ENCODE results near the gene DYNC1LI1.

The DYNC1LI1 gene

DNA sequence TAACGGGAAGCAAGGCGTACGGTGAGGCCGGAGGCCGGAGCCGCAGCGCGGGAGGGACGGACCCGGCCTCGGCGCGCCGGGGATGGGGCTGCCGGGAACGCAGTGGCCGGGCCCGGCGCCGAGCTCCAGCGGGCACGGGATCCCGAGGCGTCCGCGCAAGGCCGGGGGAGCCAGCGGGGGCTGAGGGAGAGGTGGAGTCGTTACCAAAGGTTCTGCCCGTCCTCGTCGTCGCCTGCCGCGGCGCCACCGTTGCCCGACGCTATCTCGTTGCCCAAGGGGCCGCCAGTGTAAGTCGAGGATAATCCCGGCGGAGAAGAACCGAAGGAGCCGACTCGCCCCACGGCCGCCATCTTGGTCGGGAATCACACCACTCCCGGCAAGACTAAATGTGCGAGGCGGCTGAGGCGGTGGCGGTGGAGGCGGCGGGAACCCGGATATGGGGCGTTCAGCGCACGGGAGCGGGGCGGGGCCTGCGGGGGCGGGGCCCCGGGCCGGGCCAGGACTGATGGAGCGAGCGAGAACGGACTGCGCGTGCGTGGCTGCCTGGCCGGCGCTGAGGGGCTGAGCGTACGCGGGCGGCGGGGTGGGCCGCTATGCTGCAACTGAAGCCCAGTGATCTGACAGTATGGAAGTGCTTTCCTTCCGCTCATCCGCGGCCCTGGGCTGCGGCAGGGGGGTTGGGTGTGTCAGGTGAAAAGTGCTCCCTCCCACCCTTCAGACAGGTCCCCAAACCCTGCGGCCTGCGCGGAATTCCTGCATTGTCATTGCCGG is at the start of gene DYNC1LI1:
Gene DYNC1LI1, minus strand, starts transcription at position 438 of the 771 bp plus-strand sequence. Its CDS starts 88 bp downstream, at position 350.
- in situ Hi-C loops (cut with MboI; ENCODE audit: low sequenced_read_pairs), result no loop called here

DNA sequence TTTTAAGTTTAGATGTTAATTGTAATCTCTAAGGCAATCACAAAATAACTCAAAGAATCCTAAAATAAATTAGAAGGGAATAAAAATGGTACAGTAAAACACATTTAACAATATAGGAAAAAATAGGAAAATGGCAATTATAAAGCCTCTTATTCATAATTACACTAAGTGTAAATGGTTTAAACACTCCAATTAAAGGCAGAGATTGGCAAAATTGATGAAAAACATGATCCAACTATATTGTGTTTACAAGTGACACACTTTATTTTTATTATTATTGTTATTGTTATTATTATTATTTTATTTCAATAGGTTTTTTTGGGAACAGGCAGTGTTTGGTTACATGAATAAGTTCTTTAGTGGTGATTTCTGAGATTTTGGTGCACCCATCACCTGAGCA is 48.7 kb upstream of the DYNC1LI1 start:
- in situ Hi-C loops (cut with MboI; ENCODE audit: low sequenced_read_pairs), result no loop called here

DNA sequence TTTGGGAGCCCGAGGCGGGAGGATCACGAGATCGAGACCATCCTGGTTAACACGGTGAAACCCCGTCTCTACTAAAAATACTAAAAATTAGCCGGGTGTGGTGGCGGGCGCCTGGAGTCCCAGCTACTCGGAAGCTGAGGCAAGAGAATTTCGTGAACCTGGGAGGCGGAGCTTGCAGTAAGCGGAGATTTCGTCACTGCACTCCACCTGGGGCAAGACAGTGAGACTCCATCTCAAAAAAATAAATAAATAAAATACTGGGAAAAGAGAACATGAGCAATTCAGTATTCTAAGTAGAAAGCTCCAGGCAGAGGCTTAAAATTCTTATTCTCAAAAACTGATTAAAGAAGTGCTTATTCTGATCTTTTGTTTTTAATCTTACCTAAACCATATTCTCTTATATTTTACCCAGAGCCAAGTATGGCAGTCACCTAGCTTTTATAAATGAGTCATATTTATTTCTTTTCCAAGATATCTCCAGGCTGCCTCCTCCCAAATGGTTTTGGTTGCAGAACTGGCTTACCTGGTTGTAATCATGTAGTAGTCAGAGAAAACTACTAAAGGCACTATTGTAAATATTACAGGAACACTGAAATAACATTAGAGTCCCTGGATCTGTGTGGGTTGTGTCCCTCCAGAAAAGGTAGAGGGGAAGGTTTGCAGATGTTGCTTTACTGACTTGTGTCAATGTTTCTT is 45.8 kb upstream of the DYNC1LI1 start:
- in situ Hi-C loops (cut with MboI; ENCODE audit: low sequenced_read_pairs), result no loop called here

DNA sequence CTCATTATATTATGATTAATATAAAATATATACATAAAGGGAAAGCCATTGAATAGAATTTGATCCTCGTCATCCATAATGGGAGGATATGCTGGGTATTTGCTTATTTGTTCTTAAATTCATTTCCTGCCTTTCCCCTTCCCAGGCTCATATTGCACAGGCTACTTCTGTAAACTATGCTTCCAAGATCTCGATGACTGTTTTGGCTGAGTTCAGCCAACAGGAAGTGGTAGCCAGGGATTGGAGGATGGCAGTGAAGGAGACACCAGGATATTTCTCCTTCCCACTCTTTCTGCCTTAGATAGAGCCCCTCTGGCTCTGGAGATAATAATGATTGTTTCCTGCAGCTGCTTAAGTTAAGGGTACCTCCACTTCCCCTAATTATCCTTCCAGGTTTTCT is 44.3 kb upstream of the DYNC1LI1 start:
- in situ Hi-C loops (cut with MboI; ENCODE audit: low sequenced_read_pairs), result no loop called here

DNA sequence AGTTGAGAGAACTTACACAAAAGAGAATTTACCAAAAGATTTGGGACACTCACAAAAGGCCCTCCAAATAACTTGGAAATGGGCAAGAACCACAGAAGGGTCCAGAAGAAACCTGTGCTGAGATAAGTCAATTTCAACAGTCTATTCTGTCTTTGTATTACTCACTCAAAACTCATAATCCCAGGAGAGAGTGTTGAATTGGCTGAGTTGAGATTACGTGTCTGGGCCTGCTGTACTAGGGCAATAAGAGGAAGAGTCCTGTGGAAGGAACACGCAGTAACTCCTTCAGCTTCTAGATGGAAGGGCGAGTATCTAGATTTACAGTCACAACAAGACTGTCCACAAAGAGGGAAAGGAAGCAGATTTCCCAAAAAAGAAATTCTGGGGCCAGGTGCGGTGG is 42.5 kb upstream of the DYNC1LI1 start:
- in situ Hi-C loops (cut with MboI; ENCODE audit: low sequenced_read_pairs), result no loop called here

DNA sequence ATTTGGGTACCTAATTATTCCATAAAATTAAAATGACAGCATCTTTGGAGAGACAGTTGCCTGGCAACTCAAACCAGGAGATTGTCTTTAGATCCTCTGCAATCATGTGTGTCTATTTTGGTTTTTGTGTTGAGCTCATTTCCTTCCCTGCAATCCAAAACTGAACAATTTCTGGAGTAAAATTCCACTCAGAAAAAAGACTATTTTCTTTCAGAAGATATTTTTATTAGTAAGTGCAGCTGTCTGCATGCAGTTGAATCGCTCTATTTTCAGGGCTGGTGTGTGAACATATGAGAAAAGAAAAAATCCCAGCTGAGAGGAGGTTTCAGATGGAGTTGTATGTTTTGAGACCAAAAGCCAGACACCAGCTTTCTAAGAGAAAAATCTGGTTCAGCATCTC is 41.9 kb upstream of the DYNC1LI1 start:
- in situ Hi-C loops (cut with MboI; ENCODE audit: low sequenced_read_pairs), result no loop called here

DNA sequence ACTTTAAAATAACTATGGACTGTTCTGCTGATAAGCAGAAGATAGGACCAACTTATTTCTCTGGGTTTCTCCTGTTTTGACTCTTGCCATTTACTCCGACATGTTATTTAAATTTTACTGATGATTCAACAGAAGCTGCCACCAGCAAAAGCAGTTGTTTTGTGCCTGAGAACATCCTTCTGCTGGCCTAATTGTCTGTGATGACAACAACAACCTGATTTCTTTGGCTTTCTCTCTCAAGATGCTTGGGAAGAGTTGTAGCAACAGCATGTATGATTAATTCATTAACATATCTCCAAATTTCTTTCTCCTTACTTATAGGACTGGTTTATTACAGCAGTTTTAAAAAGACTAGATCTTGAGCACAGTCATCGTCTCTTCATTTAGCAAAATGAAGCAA is 36.9 kb upstream of the DYNC1LI1 start:
- in situ Hi-C loops (cut with MboI; ENCODE audit: low sequenced_read_pairs), result no loop called here

DNA sequence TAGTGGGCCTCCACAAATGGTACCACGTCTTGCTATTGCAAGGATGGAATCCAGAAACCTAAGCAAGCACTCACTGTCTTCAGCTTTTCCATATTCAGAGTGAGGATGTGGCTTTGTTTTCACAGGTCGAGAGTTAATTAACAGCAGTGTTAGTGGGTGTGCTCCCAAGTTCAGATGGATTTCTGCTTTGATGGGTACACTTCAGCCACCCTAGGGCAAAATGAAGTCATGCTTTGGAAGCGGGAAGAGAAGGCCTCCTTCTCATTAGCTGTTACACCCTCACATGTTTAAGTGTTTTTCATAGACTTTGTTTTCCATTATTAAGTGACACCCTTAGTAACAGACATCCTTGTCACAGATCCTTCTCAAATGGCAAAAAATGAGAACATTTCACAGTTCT is 36.3 kb upstream of the DYNC1LI1 start:
- in situ Hi-C loops (cut with MboI; ENCODE audit: low sequenced_read_pairs), result no loop called here

DNA sequence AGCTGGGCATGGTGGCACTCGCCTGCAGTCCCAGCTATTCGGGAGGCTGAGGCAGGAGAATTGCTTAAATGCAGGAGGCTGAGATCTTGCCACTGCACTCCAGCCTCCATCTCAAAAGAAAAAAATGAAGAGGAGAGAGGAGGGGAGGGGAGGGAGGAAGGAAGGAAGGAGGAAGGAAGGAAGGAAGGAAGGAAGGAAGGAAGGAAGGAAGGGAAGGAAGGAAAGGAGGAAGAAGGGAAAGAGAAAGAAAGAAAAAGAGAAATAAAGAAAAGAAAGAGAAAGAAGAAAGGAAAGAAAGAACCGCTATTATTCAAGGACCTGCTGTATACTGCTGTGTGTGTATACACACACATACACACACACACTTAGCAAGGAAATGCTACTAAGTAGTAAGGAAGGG is 35.6 kb upstream of the DYNC1LI1 start:
- in situ Hi-C loops (cut with MboI; ENCODE audit: low sequenced_read_pairs), result no loop called here

DNA sequence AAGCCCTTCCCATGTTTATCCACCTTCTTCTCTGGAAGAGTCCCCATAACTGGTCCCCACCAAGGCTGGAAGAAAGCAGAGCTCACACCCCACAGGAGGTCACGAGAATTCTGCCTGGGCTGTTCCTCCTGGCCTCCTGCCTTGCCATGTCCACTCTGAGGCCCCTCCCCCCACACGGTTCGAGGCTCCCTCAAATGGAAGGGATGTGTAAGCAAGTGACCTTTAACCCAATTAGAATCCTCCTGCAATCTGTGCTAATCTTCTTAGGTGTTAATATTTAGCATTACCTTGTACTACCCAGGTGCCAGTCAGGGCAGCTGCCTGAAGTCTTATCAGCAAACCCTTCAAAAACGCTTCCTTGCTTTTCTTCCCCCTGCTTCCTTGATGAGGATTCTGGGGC is 32.4 kb upstream of the DYNC1LI1 start:
- in situ Hi-C loops (cut with MboI; ENCODE audit: low sequenced_read_pairs), result no loop called here

DNA sequence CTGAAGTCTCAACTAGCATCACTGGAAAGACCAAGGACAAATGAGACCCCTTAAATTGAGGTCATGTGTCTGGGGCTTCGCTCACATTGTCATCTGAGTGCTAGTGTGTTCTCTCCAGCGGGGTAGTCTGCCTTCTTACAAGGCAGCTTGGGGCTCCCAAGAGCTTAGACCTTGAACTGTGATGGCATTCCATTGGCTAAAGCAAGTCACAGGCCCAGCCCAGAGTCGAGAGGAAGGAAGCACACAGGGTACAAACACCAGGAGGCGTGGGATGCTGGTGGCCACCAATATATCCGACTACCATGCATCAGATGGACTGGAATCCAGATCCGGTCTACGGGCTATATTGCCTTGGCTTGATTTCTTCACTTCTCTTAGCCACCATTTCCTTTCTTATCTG is 31.5 kb upstream of the DYNC1LI1 start:
- in situ Hi-C loops (cut with MboI; ENCODE audit: low sequenced_read_pairs), result no loop called here

DNA sequence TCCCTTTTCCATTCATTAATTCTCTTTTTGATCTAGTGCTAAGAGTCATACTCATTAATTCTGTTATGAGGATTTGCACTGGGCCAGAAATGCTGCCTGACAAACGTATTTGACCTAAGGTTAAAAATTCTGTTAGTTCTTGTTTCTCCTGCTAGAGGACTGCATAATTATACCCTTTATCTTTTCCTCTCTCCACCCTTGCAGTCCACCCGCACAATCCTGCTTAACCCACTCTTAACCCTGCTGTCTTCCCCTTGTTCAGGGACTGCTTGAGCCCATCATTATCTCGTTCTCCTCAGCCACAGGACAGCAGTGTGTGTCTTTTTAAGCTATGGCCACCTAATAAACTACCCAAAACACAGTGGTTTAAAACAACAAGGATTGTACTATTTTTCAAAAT is 31.1 kb upstream of the DYNC1LI1 start:
- in situ Hi-C loops (cut with MboI; ENCODE audit: low sequenced_read_pairs), result no loop called here

DNA sequence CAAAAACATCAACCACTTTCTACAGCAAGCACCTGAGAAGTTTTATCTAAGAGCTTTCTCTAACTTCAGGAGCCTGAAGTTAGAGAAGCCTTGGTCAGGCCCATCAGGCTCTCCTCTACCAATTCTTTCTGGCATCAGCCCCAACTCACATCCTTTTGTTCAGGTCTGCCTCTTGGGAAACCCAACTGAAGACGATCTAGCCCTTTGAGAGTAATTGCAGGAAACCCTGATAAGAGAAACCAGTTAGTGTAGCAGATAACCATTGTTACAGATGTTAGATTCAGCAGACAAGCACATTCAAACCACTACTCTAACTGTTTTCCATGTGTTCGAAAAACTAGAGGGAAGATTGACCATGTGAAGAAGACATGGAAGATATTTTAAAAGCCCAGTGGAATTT is 27.0 kb upstream of the DYNC1LI1 start:
- in situ Hi-C loops (cut with MboI; ENCODE audit: low sequenced_read_pairs), result no loop called here

DNA sequence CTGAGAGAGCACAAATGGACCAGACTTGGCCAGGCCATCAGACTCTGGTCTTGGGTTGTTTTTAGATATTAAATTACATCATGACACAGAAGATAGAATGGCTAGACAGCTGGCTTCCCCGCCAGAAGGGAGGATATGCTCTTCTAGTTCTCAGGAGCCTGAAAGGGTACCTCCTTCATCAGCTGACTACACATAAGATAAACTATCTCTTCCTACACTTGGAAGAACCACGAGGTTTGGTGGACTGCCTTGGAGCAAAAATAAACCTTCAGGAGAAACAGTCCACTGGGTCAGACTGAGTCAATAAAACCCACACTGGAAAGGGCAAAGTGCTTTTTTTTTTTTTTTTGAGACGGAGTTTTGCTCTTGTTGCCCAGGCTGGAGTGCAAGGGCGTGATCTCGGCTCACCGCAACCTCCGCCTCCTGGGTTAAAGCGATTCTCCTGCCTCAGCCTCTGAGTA is 26.3 kb upstream of the DYNC1LI1 start:
- in situ Hi-C loops (cut with MboI; ENCODE audit: low sequenced_read_pairs), result no loop called here

DNA sequence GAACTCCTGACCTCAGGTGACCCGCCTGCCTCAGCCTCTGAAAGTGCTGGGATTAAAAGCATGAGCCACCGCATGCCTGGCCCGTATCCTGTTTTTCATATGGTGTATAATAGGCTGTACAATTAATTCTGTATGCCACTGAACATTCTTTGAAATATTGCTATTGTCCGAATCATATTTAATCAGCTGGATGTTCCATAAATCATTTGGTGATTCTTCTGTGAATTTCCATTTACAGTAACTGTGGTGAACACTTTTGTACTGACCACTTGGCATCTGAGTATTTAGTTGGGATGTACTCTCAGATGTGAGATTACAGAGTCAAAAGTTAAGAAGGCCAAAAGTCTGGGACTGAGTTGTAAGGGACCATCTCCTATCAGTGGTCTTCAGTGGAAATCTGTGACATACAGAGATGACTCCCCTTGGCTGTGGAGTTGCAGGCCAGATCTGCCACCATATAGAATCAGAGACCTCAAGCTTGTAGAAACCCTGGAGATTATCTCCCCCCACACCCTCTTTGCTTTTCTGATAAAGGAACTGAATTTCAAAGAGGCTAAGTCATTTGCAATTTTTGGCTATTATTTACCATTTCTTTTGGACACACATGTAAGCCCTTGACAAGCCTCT is 25.7 kb upstream of the DYNC1LI1 start:
- in situ Hi-C loops (cut with MboI; ENCODE audit: low sequenced_read_pairs), result no loop called here

DNA sequence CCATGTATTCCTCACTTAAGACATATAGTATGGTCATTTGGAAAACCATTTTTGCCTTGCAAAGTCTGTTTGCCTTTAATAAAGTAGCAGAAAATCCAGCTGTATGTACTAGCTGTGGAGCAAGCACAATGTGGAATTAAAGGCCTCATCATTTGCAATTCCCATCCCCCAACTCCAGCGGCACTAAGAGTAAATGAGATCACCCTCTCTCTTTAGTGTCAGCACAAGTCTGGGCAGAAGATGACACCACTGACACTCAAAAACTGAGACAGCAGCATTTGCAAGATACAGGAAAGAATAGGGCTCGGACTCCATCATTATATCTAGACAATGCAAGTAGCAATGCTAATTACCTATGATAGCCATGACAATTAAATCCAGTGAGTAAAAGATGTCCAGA is 24.7 kb upstream of the DYNC1LI1 start:
- in situ Hi-C loops (cut with MboI; ENCODE audit: low sequenced_read_pairs), result no loop called here

DNA sequence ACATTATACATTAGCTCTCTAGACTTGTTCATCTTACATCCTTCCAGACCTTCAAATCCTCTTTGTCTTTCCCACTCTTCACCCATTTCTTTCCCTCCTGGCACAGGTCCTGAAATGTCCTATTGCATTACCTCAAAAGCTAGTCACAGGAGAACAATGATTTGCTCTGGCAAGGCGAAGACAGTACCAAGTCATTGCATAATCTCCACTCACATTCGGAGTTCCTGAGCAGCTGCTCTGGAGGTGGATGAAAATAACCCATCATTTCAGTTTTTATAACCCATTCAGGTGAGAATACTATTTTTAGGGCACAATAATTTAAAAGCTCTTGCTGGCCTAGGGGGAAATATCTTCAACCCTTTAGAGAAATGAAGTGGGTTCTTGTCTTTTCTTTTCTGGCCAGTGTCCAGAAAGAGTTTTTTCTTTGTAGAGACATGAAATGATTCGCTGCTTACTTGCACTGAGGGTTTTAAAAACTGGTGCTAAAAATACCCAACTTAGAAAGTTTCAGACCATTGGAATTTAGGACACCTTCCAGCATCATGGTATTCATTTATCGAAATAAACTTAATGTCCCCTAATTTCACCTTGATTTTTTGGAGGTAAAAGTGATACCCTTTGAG is 23.4 kb upstream of the DYNC1LI1 start:
- in situ Hi-C loops (cut with MboI; ENCODE audit: low sequenced_read_pairs), result no loop called here

DNA sequence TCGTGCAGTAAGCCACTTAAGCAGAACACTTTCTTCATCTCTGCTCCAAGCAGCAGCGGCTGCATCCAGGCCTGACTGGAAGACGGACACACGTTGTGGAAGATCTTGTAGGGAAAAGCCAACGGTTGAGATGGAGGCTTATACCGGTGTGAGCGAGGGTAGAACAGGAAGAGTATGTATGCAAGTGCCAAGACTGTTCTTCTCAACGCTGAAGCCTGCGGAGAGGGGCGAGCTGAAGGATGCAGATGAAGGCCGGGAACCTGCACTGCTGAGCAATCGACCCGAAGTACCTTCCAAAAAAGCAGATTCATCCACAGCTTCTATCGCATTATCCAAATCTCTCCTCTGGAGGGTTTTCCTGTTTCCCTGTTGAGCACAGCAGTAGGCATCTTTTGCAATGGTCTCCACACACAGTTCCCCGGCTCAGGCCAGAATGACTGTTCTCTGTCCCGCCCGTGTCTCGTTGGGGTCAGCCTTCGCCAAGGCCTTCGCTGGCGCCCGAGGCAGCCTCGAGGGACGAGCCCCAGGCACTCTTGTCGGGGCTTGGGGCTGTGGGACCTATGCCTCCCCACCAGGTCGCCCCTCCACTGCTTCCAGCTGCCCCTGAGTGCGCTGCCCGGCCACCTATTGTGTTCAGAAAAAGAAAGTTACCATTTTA is 22.2 kb upstream of the DYNC1LI1 start:
- in situ Hi-C loops (cut with MboI; ENCODE audit: low sequenced_read_pairs), result no loop called here

DNA sequence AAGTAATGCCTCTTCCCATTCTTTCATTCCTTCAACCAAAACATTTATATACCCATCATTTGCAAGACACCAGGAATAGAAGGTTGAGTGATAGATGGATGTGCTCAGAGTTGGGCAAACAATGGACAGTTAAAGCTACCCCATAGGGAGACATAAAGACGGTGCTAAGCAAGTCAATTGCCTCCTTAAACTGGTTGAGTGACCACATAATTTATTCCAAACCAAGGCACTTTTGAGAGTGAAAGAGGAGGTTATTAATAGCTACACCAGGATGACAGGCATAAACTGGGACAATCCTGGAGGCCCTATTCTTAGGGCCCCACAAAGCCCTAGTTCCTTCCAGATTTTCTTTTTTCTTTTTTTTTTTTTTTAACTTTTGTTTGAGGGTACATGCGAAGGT is 21.4 kb upstream of the DYNC1LI1 start:
- in situ Hi-C loops (cut with MboI; ENCODE audit: low sequenced_read_pairs), result no loop called here

DNA sequence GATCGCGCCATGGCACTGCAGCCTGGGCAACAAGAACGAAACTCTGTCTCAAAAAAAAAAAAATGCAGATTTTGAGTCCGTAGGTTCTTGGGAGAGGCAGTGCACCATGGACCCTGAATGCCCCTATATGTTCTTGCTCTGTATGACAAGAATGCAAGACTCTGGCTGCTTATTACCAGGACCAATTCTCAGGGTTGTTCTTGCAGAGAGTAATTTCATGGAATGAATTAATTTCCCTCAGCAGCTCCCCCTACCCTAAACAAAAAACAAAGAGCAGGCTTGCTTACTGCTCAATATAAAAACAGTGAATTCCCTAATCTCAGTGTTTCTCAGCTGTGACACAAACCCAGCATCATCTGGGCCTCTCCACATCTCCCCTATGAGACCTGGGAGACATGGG is 20.5 kb upstream of the DYNC1LI1 start:
- in situ Hi-C loops (cut with MboI; ENCODE audit: low sequenced_read_pairs), result no loop called here

DNA sequence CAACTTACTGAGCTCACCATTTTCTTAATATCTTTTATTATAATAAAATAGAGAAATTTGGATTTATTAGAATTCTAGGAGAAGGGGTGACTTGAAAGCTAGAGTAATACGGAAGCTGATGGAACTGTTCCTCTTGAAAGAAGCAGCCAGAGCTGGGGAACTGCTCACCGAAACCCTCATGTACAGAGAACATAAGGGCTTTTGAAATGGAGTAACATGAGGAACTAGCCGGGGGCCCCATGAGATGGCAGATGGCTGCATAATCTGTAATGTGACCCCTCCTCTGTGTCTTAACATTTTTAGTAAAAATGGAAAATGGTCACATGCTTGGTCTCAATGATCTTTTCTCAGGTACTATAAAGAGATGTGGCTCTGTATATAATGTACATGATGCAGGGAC is 15.7 kb upstream of the DYNC1LI1 start:
- in situ Hi-C loops (cut with MboI; ENCODE audit: low sequenced_read_pairs), result no loop called here

Data from HL-60/S4 (cell line).